Neural cell (in vitro differentiated cells): ENCODE measurements around the gene TSPAN17. TPM values are rescaled to one million over a fixed set of nuclear protein-coding genes. Genes with fewer than 3 reads are reported as not detected.

ENCODE experiments used
- H2AFZ ChIP-seq: fragments of 200-600, 300-800 bp; sonication (generic), shearing (Covaris generic); 2 replicates; pipeline ENCODE4 v1.6.0; 2014; ENCODE audit warnings: low read depth, mild to moderate bottlenecking, antibody characterized with exemption, low read length, moderate library complexity
- H3F3A ChIP-seq: fragments of 200-600 bp; shearing (Covaris generic); 2 replicates; pipeline ENCODE4 v1.6.1; 2016; ENCODE audit warnings: mild to moderate bottlenecking, moderate library complexity, mixed read lengths, antibody characterized with exemption, low read length; ENCODE audit not compliant: insufficient read depth, poor library complexity, severe bottlenecking
- H3K27ac ChIP-seq: fragments of 200-600, 300-800 bp; sonication (generic), shearing (Covaris generic); 2 replicates; pipeline ENCODE4 v1.5.1; 2014; ENCODE audit warnings: mild to moderate bottlenecking, low read length, moderate library complexity
- H3K27me3 ChIP-seq: fragments of 300-800, 200-600 bp; sonication (generic), shearing (Covaris generic); 2 replicates; pipeline ENCODE4 v1.6.0; 2014; ENCODE audit warnings: mild to moderate bottlenecking, low read depth, low read length, moderate library complexity; ENCODE audit not compliant: insufficient read depth
- H3K36me3 ChIP-seq: fragments of 300-800, 200-600 bp; sonication (generic), shearing (Covaris generic); 2 replicates; pipeline ENCODE4 v1.5.1; 2014; ENCODE audit warnings: mild to moderate bottlenecking, antibody characterized with exemption, low read length, moderate library complexity; ENCODE audit not compliant: insufficient read depth
- H3K4me2 ChIP-seq: fragments of 300-800, 200-600 bp; sonication (generic), shearing (Covaris generic); 2 replicates; pipeline ENCODE4 v1.6.0; 2014; ENCODE audit warnings: mild to moderate bottlenecking, low read length
- H3K4me3 ChIP-seq: fragments of 300-800, 200-600 bp; sonication (generic), shearing (Covaris generic); 2 replicates; pipeline ENCODE4 v1.5.1; 2014; ENCODE audit warnings: mild to moderate bottlenecking, low read length, moderate library complexity
- H3K79me2 ChIP-seq: fragments of 200-600 bp; shearing (Covaris generic); replicated peaks from 2 replicates; pipeline ENCODE4 v1.6.0; 2014; ENCODE audit warnings: mild to moderate bottlenecking, low read length, moderate library complexity; ENCODE audit not compliant: insufficient read depth
- H3K9ac ChIP-seq: fragments of 300-800, 200-600 bp; sonication (generic), shearing (Covaris generic); 2 replicates; pipeline ENCODE4 v1.6.1; 2016; ENCODE audit warnings: mild to moderate bottlenecking, low read length, mixed read lengths
- H3K9me2 ChIP-seq: fragments of 200-600 bp; shearing (Covaris generic); 2 replicates; pipeline ENCODE4 v1.6.1; 2016; ENCODE audit warnings: mild to moderate bottlenecking, low read length, mixed read lengths; ENCODE audit not compliant: insufficient read depth
- H3K9me3 ChIP-seq: fragments of 200-600, 300-800 bp; sonication (generic), shearing (Covaris generic); 2 replicates; pipeline ENCODE4 v1.6.1; 2016; ENCODE audit warnings: mild to moderate bottlenecking, mixed run types, low read length, moderate library complexity, mixed read lengths
- H4K20me1 ChIP-seq: fragments of 200-600 bp; shearing (Covaris generic); 2 replicates; pipeline ENCODE4 v1.6.1; 2016; ENCODE audit warnings: mild to moderate bottlenecking, mixed run types; ENCODE audit not compliant: insufficient read depth
- EP300 ChIP-seq: fragments of 450-650 bp; conservative IDR thresholded peaks from 2 replicates; pipeline ENCODE4 v1.6.1; 2014; ENCODE audit warnings: antibody characterized with exemption, mild to moderate bottlenecking, moderate library complexity; ENCODE audit not compliant: poor library complexity, severe bottlenecking
- EZH2 ChIP-seq: fragments of 200-600, 300-800 bp; shearing (Covaris generic), sonication (generic); IDR thresholded peaks from 2 replicates; pipeline ENCODE4 v1.6.1; 2014; ENCODE audit warnings: antibody characterized with exemption, low read length, borderline replicate concordance, mild to moderate bottlenecking; ENCODE audit not compliant: insufficient read depth, poor library complexity, severe bottlenecking
- MXI1 ChIP-seq: fragments of 450-650 bp; conservative IDR thresholded peaks from 2 replicates; pipeline ENCODE4 v1.6.1; 2014; ENCODE audit warnings: antibody characterized with exemption, mild to moderate bottlenecking; ENCODE audit not compliant: poor library complexity, severe bottlenecking
- POLR2AphosphoS5 ChIP-seq: IDR thresholded peaks from 2 replicates; pipeline ENCODE4 v1.6.1; 2012
- RAD21 ChIP-seq: fragments of 450-650 bp; conservative IDR thresholded peaks from 2 replicates; pipeline ENCODE4 v1.6.1; 2014; ENCODE audit warnings: antibody characterized with exemption, mild to moderate bottlenecking, moderate library complexity
- SMC3 ChIP-seq: fragments of 450-650 bp; conservative IDR thresholded peaks from 2 replicates; pipeline ENCODE4 v1.6.1; 2014; ENCODE audit warnings: antibody characterized with exemption, mild to moderate bottlenecking, moderate library complexity; ENCODE audit not compliant: poor library complexity
- TAF1 ChIP-seq: IDR thresholded peaks from 2 replicates; pipeline ENCODE4 v1.6.1; 2012; ENCODE audit warnings: low read depth
- polyA plus RNA-seq: library from polyadenylated mRNA; depleted of rRNA; stranded (reverse); fragments of >200 nt; gene quantifications from 2 replicates; pipeline ENCODE4 v1.2.3, GENCODE V29; 2014
- TF ChIP-seq, protein P1 (sequence below): fragments of 450-650 bp; IDR thresholded peaks from 2 replicates; pipeline ENCODE4 v1.5.1; 2014; ENCODE audit warnings: antibody characterized with exemption, mild to moderate bottlenecking, moderate library complexity; ENCODE audit not compliant: poor library complexity, severe bottlenecking
- TF ChIP-seq, protein P2 (sequence below): IDR thresholded peaks from 2 replicates; pipeline ENCODE4 v1.6.1; 2012; ENCODE audit warnings: borderline replicate concordance

TSPAN17 gene
- polyA plus RNA-seq, 1 donor from 2014 or later: 66.4 TPM

DNA sequence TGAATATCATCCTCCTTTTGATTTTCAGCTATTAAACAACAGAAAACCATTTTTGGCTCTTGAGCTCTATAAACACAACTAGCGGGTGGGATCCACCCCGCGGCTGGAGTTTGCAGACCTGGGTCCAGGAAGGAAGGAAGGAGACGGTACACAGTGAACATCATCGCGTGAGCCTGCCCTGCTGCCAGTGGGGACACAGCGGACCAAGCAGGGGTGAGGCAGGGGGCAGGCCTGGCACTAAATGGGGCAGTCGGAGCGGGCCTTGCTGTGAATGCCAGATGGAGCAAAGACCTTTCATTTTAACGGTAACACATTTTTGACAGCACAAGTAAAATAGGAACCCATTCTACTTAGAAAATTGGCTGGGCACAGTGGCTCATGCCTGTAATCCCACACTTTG, 14.4 kb downstream of the TSPAN17 start:
- Histone ChIP-seq H3K27ac (no peak overlapping the region), H3K9me2 (no peaks in the 10 kb centered on the region), H3K27me3 (no peaks in the 10 kb centered on the region), H2AFZ (no peak overlapping the region), H3K9ac (no peak overlapping the region), H3K4me3 (no peak overlapping the region), H4K20me1 (no peaks in the 10 kb centered on the region), H3K79me2 (no peaks in the 10 kb centered on the region), H3F3A (no peaks in the 10 kb centered on the region), H3K36me3 (no peaks in the 10 kb centered on the region), H3K9me3 (no peaks in the 10 kb centered on the region), H3K4me2 (no peak overlapping the region)
- no peak for TF ChIP-seq MXI1
- TF ChIP-seq, protein P1, sequence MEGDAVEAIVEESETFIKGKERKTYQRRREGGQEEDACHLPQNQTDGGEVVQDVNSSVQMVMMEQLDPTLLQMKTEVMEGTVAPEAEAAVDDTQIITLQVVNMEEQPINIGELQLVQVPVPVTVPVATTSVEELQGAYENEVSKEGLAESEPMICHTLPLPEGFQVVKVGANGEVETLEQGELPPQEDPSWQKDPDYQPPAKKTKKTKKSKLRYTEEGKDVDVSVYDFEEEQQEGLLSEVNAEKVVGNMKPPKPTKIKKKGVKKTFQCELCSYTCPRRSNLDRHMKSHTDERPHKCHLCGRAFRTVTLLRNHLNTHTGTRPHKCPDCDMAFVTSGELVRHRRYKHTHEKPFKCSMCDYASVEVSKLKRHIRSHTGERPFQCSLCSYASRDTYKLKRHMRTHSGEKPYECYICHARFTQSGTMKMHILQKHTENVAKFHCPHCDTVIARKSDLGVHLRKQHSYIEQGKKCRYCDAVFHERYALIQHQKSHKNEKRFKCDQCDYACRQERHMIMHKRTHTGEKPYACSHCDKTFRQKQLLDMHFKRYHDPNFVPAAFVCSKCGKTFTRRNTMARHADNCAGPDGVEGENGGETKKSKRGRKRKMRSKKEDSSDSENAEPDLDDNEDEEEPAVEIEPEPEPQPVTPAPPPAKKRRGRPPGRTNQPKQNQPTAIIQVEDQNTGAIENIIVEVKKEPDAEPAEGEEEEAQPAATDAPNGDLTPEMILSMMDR: no peak
- no peak for TF ChIP-seq EP300
- TF ChIP-seq EZH2: no peak
- no peak for TF ChIP-seq TAF1
- TF ChIP-seq, protein P2, sequence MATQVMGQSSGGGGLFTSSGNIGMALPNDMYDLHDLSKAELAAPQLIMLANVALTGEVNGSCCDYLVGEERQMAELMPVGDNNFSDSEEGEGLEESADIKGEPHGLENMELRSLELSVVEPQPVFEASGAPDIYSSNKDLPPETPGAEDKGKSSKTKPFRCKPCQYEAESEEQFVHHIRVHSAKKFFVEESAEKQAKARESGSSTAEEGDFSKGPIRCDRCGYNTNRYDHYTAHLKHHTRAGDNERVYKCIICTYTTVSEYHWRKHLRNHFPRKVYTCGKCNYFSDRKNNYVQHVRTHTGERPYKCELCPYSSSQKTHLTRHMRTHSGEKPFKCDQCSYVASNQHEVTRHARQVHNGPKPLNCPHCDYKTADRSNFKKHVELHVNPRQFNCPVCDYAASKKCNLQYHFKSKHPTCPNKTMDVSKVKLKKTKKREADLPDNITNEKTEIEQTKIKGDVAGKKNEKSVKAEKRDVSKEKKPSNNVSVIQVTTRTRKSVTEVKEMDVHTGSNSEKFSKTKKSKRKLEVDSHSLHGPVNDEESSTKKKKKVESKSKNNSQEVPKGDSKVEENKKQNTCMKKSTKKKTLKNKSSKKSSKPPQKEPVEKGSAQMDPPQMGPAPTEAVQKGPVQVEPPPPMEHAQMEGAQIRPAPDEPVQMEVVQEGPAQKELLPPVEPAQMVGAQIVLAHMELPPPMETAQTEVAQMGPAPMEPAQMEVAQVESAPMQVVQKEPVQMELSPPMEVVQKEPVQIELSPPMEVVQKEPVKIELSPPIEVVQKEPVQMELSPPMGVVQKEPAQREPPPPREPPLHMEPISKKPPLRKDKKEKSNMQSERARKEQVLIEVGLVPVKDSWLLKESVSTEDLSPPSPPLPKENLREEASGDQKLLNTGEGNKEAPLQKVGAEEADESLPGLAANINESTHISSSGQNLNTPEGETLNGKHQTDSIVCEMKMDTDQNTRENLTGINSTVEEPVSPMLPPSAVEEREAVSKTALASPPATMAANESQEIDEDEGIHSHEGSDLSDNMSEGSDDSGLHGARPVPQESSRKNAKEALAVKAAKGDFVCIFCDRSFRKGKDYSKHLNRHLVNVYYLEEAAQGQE: no peak
- TF ChIP-seq SMC3: no peak

DNA sequence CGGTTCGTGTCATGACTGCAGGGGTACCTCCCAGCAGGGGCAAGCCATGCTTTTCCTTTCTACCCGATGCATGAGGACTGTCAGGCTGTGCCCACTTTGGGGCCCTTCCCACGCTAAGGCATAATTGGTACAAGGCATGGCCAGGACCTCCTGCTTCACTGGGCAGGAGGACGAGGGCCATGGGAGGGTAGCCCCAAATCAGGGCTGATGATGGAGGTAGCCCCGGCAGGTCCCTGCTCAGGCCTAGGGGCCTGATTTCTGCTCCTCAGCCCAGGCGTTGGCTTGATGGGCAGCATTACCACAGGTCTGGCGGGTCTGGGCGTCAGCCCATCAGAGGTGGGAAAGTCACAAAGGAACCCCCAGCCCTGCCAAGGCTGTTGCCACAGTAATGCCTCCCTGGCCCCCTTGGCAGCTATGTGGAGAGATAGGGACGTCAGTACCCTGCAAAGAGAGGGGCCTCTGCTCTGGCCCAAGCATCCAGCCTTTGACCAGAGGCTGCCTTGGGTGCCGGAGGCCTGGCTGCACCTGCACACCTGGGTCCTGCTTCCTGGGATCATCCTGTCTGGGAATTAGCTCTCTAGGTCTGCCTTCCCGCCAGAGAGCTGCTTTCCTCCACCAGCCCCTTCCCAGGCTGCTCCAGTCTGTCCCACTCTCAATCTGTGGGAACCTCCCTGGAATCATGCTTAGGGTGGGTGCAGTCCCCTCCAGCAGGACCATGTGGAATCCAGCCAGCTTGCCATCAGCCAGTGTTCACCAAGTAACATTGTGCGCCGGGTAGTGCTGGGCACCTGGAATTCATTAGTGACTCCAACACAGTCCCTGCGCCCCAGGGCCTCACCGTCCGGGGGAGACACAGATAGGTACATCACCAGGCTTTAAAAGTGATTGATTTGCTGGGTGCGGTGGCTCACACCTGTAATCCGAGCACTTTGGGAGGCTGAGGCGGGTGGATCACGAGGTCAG, 15.4 kb downstream of the TSPAN17 start:
- no peak overlapping the region for H3K4me2 ChIP-seq
- no peaks in the 10 kb centered on the region for H3K9me2 ChIP-seq
- no peaks in the 10 kb centered on the region for H3F3A ChIP-seq
- no peaks in the 10 kb centered on the region for H3K27me3 ChIP-seq
- no peak overlapping the region for H3K27ac ChIP-seq
- no peaks in the 10 kb centered on the region for H3K79me2 ChIP-seq
- TF ChIP-seq, protein P2: no peak
- TF ChIP-seq EZH2: no peak
- TF ChIP-seq MXI1: no peak
- TF ChIP-seq TAF1: no peak
- TF ChIP-seq SMC3: no peak
- TF ChIP-seq, protein P1: no peak
- no peak for TF ChIP-seq POLR2AphosphoS5
- no peak for TF ChIP-seq RAD21
- no peak for TF ChIP-seq EP300
- H3K4me3 ChIP-seq: no peak overlapping the region
- no peak overlapping the region for H3K9ac ChIP-seq
- H3K9me3 ChIP-seq: no peaks in the 10 kb centered on the region
- no peaks in the 10 kb centered on the region for H4K20me1 ChIP-seq
- no peak overlapping the region for H2AFZ ChIP-seq
- no peaks in the 10 kb centered on the region for H3K36me3 ChIP-seq
